GM12872 (cell line): ENCODE data around the gene GLT1D1.

ENCODE experiments used
- TF ChIP-seq, protein P1 (sequence below): IDR thresholded peaks from 3 replicates; pipeline ENCODE4 v1.5.1; 2011; ENCODE audit warnings: low read depth, mild to moderate bottlenecking, low read length, moderate library complexity; ENCODE audit not compliant: insufficient read depth

Gene GLT1D1

DNA sequence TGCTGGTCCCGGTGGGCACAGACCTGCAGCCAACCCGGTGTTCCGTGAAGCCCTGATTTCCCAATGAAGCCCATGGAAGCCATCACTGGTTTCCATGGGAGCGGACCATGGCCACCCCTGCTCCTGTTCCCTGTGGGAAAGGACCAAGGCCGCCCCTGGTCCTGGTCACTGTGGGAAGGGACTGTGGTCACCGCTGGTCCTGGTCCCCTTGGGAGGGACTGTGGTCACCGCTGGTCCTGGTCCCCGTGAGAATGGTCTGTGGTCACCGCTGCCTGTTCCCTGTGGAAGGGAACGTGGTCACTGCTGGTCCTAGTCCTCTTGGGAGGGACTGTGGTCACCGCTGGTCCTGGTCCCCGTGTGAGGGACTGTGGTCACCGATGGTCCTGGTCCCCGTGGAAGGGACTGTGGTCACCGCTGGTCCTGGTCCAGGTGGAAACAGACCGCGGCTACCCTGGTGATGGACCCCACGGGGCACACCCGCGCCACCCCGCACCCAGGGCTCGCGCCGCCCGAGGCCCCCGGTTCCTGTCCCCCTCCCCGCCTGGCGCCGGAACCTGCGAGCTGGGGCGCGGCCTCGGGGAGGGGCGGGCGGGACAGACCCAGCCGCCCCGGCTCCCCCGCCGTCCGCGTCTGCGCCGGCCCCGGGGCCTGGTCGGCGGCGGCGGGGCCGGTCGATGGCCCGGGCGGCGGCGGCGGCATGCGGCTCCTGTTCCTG is at the start of gene GLT1D1:
TSS of gene GLT1D1 (plus strand) at position 594 of the 715 bp plus-strand sequence. CDS start at position 698, 104 bp downstream.
- TF ChIP-seq, protein P1, sequence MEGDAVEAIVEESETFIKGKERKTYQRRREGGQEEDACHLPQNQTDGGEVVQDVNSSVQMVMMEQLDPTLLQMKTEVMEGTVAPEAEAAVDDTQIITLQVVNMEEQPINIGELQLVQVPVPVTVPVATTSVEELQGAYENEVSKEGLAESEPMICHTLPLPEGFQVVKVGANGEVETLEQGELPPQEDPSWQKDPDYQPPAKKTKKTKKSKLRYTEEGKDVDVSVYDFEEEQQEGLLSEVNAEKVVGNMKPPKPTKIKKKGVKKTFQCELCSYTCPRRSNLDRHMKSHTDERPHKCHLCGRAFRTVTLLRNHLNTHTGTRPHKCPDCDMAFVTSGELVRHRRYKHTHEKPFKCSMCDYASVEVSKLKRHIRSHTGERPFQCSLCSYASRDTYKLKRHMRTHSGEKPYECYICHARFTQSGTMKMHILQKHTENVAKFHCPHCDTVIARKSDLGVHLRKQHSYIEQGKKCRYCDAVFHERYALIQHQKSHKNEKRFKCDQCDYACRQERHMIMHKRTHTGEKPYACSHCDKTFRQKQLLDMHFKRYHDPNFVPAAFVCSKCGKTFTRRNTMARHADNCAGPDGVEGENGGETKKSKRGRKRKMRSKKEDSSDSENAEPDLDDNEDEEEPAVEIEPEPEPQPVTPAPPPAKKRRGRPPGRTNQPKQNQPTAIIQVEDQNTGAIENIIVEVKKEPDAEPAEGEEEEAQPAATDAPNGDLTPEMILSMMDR, result no peak

GRCh38 chr12:128803788-128804187 is 49.5 kb upstream of the GLT1D1 start:
- TF ChIP-seq, protein P1, result no peak

GRCh38 chr12:128804762-128805161 is 48.5 kb upstream of the GLT1D1 start:
- TF ChIP-seq, protein P1, result no peak

DNA sequence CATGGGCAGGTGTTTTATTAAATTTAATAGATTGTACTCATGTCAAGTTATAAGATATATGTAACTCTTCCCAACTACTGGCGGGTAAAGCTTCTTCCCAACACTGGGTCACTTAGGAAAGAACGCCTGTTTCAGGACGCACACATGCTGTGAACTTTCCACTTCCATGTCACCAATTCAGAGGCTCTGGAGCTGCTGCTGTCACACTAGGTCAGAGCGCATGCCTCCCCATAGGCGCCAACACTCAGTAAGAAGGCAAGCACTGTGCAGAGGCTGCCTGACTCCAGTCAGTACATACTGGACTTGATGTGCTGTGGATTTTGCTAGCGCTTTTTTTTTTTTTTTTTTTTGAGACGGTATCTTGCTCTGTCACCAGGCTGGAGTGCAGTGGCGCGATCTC is 46.7 kb upstream of the GLT1D1 start:
- TF ChIP-seq, protein P1, result no peak

DNA sequence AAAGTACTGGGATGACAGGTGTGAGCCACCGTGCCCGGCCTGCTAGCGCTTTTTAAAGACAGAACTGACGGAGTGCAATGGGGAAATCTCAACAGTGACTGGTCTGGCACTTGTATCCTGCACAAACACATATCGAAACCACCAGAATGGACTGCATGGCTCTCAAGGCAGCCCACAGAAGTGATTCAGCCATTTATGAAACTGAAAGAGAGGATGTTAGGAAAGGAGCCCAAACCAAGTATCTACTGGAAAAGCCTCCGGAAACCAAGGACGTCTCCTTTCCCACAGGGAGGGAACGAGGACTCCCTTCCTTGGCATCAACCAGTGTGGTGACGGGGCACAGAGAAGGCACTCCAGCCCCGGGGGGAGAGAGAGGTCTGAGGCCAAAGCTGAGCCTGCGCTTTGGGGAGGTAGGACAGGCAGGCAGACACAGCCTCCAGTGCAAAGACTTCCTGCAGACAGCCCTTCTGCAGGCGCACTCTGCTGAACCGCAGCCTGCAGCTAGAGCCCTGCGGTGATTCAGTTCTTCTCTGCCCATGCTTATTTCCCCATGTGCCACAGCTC is 46.0 kb upstream of the GLT1D1 start:
- TF ChIP-seq, protein P1, result no peak

DNA sequence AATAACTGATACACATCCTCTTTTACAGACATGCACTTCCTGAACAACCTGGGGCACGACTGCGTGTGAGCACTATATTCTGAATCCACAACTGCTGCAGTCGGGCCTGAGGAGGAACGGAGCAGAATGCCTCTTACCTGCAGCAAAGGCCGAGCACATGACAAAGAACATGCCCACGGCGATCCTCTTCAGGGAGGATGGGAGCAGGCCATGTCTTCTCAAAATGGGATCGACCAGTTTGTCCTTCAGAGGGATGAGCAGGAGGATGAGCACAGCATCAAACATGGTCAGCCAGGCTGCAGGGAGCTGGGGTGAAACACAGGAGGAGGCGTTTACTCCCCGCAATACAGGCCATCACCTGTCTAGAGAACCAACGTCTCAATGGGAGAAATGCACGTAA is 44.6 kb upstream of the GLT1D1 start:
- TF ChIP-seq, protein P1, result no peak

GRCh38 chr12:128810182-128811127 is 42.8 kb upstream of the GLT1D1 start:
- TF ChIP-seq, protein P1, result 0 out of 3 replicates have a peak, but pooled peaks have one; percentile 14
